HG02970 (cell line): Measurements from ENCODE around the gene JAM2.
"Not testable (repeated sequence)": the region's sequence is repeated elsewhere in the genome, so short reads cannot be mapped to it uniquely, and the experiment has no call there.

Source experiments
- ATAC-seq: cut with Tn5 transposase; IDR thresholded peaks from one replicate; pipeline ENCODE4 v1.9.1; 2021; ENCODE audit warnings: mild to moderate bottlenecking, moderate library complexity, moderate number of reproducible peaks; ENCODE audit not compliant: unreplicated experiment, low FRiP score

The JAM2 gene

GRCh38 chr21:25709684-25710265, 70.7 kb downstream of the JAM2 start:
- no peak for ATAC-seq

GRCh38 chr21:25710550-25710949, 71.5 kb downstream of the JAM2 start:
- ATAC-seq, result no peak

- not testable (repeated sequence) for ATAC-seq
Measured at GRCh38 chr21:25714066-25714465, 75.0 kb downstream of the JAM2 start.

- ATAC-seq, result no peak
Measured at GRCh38 chr21:25717491-25718147, 78.6 kb downstream of the JAM2 start.

GRCh38 chr21:25721987-25722386, 82.9 kb downstream of the JAM2 start:
- ATAC-seq, result no peak

GRCh38 chr21:25722631-25723030, 83.6 kb downstream of the JAM2 start:
- ATAC-seq, result no peak

- no peak for ATAC-seq
Measured at GRCh38 chr21:25732091-25732760, 93.2 kb downstream of the JAM2 start.

- no peak for ATAC-seq
Measured at GRCh38 chr21:25733859-25734653, 95.0 kb downstream of the JAM2 start.

- peak; percentile 1 for ATAC-seq
Measured at GRCh38 chr21:25734654-25734903, 95.5 kb downstream of the JAM2 start.

GRCh38 chr21:25734904-25735645, 96.0 kb downstream of the JAM2 start, which contains the start of the genes ATP5PF and GABPA:
Gene ATP5PF (minus strand): TSS chr21:25734904. CDS start chr21:25729794, 5,110 bp downstream.
Gene GABPA (plus strand): TSS chr21:25734972. CDS start chr21:25741599, 6,627 bp downstream.
- peak; percentile 94 for ATAC-seq

- ATAC-seq, result peak; percentile 0
Measured at GRCh38 chr21:25735646-25736597, 96.9 kb downstream of the JAM2 start.

- ATAC-seq, result no peak
Measured at GRCh38 chr21:25737421-25737820, 98.4 kb downstream of the JAM2 start.

GRCh38 chr21:25742900-25743299, 103.8 kb downstream of the JAM2 start:
- ATAC-seq, result no peak

- ATAC-seq, result no peak
Measured at GRCh38 chr21:25744854-25745253, 105.8 kb downstream of the JAM2 start.

GRCh38 chr21:25750085-25750484, 111.0 kb downstream of the JAM2 start:
- no peak for ATAC-seq

GRCh38 chr21:25752416-25752815, 113.4 kb downstream of the JAM2 start:
- no peak for ATAC-seq

- ATAC-seq, result no peak
Measured at GRCh38 chr21:25756190-25756932, 117.3 kb downstream of the JAM2 start.

- ATAC-seq, result no peak
Measured at GRCh38 chr21:25757531-25757930, 118.5 kb downstream of the JAM2 start.

GRCh38 chr21:25759573-25759972, 120.5 kb downstream of the JAM2 start:
- no peak for ATAC-seq
